Measurements from ENCODE around the gene PRKN.

- no peak for TF ChIP-seq BACH2 (CRISPR knock-in tag; IDR thresholded peaks at IDR 0.05; ENCODE audit: borderline replicate concordance)
- TF ChIP-seq OSR1 (CRISPR knock-in tag; IDR thresholded peaks at IDR 0.05), result no peak
- TF ChIP-seq, protein P1, sequence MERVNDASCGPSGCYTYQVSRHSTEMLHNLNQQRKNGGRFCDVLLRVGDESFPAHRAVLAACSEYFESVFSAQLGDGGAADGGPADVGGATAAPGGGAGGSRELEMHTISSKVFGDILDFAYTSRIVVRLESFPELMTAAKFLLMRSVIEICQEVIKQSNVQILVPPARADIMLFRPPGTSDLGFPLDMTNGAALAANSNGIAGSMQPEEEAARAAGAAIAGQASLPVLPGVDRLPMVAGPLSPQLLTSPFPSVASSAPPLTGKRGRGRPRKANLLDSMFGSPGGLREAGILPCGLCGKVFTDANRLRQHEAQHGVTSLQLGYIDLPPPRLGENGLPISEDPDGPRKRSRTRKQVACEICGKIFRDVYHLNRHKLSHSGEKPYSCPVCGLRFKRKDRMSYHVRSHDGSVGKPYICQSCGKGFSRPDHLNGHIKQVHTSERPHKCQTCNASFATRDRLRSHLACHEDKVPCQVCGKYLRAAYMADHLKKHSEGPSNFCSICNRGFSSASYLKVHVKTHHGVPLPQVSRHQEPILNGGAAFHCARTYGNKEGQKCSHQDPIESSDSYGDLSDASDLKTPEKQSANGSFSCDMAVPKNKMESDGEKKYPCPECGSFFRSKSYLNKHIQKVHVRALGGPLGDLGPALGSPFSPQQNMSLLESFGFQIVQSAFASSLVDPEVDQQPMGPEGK (CRISPR knock-in tag; IDR thresholded peaks at IDR 0.05; ENCODE audit: borderline replicate concordance), result no peak
- no peak for TF ChIP-seq CREB5 (CRISPR knock-in tag; IDR thresholded peaks at IDR 0.05; ENCODE audit: low read depth)
- no peak for TF ChIP-seq ZFP3 (CRISPR knock-in tag; IDR thresholded peaks at IDR 0.05)
- TF ChIP-seq ARNTL (CRISPR knock-in tag; IDR thresholded peaks at IDR 0.05; ENCODE audit: borderline replicate concordance, low read depth), result no peak
These were observed 572.6 kb downstream of the PRKN start for GRCh38 chr6:162154930-162155329.

Data from SK-N-SH treated with all-trans-retinoic acid at 6 μM for 48 hours (cell line).